Measurements from ENCODE around the gene RGS5.

RGS5 gene

GRCh38 chr1:163106364-163106987 is 96.2 kb downstream of the RGS5 start:
- CTCF ChIA-PET: no interaction called here
- TF ChIP-seq ARNT (IDR thresholded peaks at IDR 0.05) (no peak), FOXM1 (IDR thresholded peaks at IDR 0.05; ENCODE audit: borderline replicate concordance) (no peak), BHLHE40 (IDR thresholded peaks at IDR 0.05; ENCODE audit: borderline replicate concordance) (no peak), CTBP1 (IDR thresholded peaks at IDR 0.05; ENCODE audit: borderline replicate concordance) (no peak), LEF1 (IDR thresholded peaks at IDR 0.05; ENCODE audit: borderline replicate concordance) (no peak), NFRKB (IDR thresholded peaks at IDR 0.05) (no peak), HDGF (IDR thresholded peaks at IDR 0.05; ENCODE audit: borderline replicate concordance) (no peak), FOXA1 (IDR thresholded peaks at IDR 0.05) (no peak), FOXK2 (IDR thresholded peaks at IDR 0.05) (no peak)
- TF ChIP-seq, protein P1, sequence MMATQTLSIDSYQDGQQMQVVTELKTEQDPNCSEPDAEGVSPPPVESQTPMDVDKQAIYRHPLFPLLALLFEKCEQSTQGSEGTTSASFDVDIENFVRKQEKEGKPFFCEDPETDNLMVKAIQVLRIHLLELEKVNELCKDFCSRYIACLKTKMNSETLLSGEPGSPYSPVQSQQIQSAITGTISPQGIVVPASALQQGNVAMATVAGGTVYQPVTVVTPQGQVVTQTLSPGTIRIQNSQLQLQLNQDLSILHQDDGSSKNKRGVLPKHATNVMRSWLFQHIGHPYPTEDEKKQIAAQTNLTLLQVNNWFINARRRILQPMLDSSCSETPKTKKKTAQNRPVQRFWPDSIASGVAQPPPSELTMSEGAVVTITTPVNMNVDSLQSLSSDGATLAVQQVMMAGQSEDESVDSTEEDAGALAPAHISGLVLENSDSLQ (IDR thresholded peaks at IDR 0.05): no peak
- POLR2A ChIA-PET: no interaction called here
- no peak for DNase-seq (ENCODE audit: extremely low spot score)

- no peak for DNase-seq (ENCODE audit: extremely low spot score)
- CTCF ChIA-PET: no interaction called here
- TF ChIP-seq FOXM1 (IDR thresholded peaks at IDR 0.05; ENCODE audit: borderline replicate concordance): no peak
- TF ChIP-seq FOXK2 (IDR thresholded peaks at IDR 0.05): no peak
- TF ChIP-seq LEF1 (IDR thresholded peaks at IDR 0.05; ENCODE audit: borderline replicate concordance): no peak
- TF ChIP-seq FOXA1 (IDR thresholded peaks at IDR 0.05): no peak
- TF ChIP-seq NFRKB (IDR thresholded peaks at IDR 0.05): no peak
- no peak for TF ChIP-seq ARNT (IDR thresholded peaks at IDR 0.05)
- TF ChIP-seq CTBP1 (IDR thresholded peaks at IDR 0.05; ENCODE audit: borderline replicate concordance): no peak
- TF ChIP-seq BHLHE40 (IDR thresholded peaks at IDR 0.05; ENCODE audit: borderline replicate concordance): no peak
- TF ChIP-seq SUZ12 (IDR thresholded peaks at IDR 0.05): no peak
- no peak for TF ChIP-seq ELF4 (IDR thresholded peaks at IDR 0.05)
- no peak for TF ChIP-seq TARDBP (IDR thresholded peaks at IDR 0.05)
- no peak for TF ChIP-seq HDGF (IDR thresholded peaks at IDR 0.05; ENCODE audit: borderline replicate concordance)
- TF ChIP-seq ZNF384 (IDR thresholded peaks at IDR 0.05): no peak
- no peak for TF ChIP-seq SP1 (IDR thresholded peaks at IDR 0.05)
- TF ChIP-seq L3MBTL2 (conservative IDR thresholded peaks at IDR 0.05): no peak
- TF ChIP-seq, protein P1 (IDR thresholded peaks at IDR 0.05): no peak
- POLR2A ChIA-PET: no interaction called here
Measured at GRCh38 chr1:163104385-163105099, 98.2 kb downstream of the RGS5 start.

- DNase-seq (ENCODE audit: extremely low spot score): no peak
- no peak for TF ChIP-seq FOXA1 (IDR thresholded peaks at IDR 0.05)
- ChIA-PET POLR2A (no interaction called here), CTCF (no interaction called here)
Measured at GRCh38 chr1:163102590-163102989, 100.1 kb downstream of the RGS5 start.

DNA sequence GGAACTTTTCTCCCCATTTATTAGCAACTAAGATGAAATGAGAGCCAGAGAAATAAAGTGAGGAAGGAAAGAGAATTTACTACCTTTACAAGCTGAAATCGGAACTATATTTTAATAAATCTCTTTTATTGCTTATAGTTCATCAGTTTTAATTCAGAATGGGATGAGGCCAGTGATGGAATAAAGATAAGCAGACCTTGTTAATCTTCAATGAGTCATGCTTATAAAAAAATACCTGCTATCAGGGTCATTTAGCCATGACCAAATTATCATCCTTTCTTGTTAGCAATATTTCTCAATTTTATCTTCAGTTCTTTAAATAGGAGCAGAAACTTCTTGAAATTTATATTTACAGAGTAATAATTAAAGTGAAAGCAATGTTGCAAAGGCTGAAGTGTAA is 107.5 kb downstream of the RGS5 start:
- DNase-seq (ENCODE audit: extremely low spot score): no peak
- TF ChIP-seq CTBP1 (IDR thresholded peaks at IDR 0.05; ENCODE audit: borderline replicate concordance) (no peak), LEF1 (IDR thresholded peaks at IDR 0.05; ENCODE audit: borderline replicate concordance) (no peak), FOXM1 (IDR thresholded peaks at IDR 0.05; ENCODE audit: borderline replicate concordance) (no peak), HDGF (IDR thresholded peaks at IDR 0.05; ENCODE audit: borderline replicate concordance) (no peak), SP1 (IDR thresholded peaks at IDR 0.05) (no peak), FOXK2 (IDR thresholded peaks at IDR 0.05) (no peak), BHLHE40 (IDR thresholded peaks at IDR 0.05; ENCODE audit: borderline replicate concordance) (no peak), NFRKB (IDR thresholded peaks at IDR 0.05) (no peak), ZNF384 (IDR thresholded peaks at IDR 0.05) (no peak), L3MBTL2 (conservative IDR thresholded peaks at IDR 0.05) (no peak), ARNT (IDR thresholded peaks at IDR 0.05) (no peak), ELF4 (IDR thresholded peaks at IDR 0.05) (no peak), TARDBP (IDR thresholded peaks at IDR 0.05) (no peak), FOXA1 (IDR thresholded peaks at IDR 0.05) (no peak), SUZ12 (IDR thresholded peaks at IDR 0.05) (no peak)
- TF ChIP-seq, protein P1 (IDR thresholded peaks at IDR 0.05): no peak
- ChIA-PET POLR2A (no interaction called here), CTCF (no interaction called here)

DNA sequence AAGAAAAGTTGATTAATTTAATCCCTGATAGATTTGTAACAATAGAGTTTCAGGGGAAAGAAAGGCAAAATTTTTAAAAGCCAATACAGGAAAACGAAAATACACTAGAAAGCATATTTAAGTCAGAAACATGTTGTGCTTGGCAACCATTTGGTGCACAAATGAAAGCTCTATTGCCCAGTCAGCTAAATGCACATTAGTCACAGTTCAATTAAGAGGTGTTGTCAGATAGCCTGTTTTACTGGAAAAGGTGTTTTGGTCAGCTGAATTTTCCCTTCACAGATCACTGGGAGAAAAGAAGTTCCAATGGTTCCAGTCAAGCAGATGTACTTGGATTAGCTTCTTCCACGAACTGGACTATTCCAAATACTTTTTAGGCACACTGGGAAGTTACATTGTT is 108.1 kb downstream of the RGS5 start:
- no peak for TF ChIP-seq LEF1 (IDR thresholded peaks at IDR 0.05; ENCODE audit: borderline replicate concordance)
- TF ChIP-seq ZNF384 (IDR thresholded peaks at IDR 0.05): no peak
- no peak for TF ChIP-seq SUZ12 (IDR thresholded peaks at IDR 0.05)
- TF ChIP-seq ARNT (IDR thresholded peaks at IDR 0.05): no peak
- no peak for TF ChIP-seq HDGF (IDR thresholded peaks at IDR 0.05; ENCODE audit: borderline replicate concordance)
- TF ChIP-seq TARDBP (IDR thresholded peaks at IDR 0.05): no peak
- no peak for TF ChIP-seq BHLHE40 (IDR thresholded peaks at IDR 0.05; ENCODE audit: borderline replicate concordance)
- TF ChIP-seq FOXM1 (IDR thresholded peaks at IDR 0.05; ENCODE audit: borderline replicate concordance): no peak
- DNase-seq (ENCODE audit: extremely low spot score): no peak
- CTCF ChIA-PET: no interaction called here
- POLR2A ChIA-PET: no interaction called here

GRCh38 chr1:163094182-163094581 is 108.5 kb downstream of the RGS5 start:
- CTCF ChIA-PET: no interaction called here

More at GRCh38 chr1:163094182-163094581, 108.5 kb downstream of the RGS5 start:
- TF ChIP-seq TARDBP (IDR thresholded peaks at IDR 0.05): no peak
- TF ChIP-seq ARNT (IDR thresholded peaks at IDR 0.05): no peak
- no peak for TF ChIP-seq ELF4 (IDR thresholded peaks at IDR 0.05)
- TF ChIP-seq SP1 (IDR thresholded peaks at IDR 0.05): no peak
- no peak for TF ChIP-seq HDGF (IDR thresholded peaks at IDR 0.05; ENCODE audit: borderline replicate concordance)
- no peak for TF ChIP-seq SUZ12 (IDR thresholded peaks at IDR 0.05)
- TF ChIP-seq L3MBTL2 (conservative IDR thresholded peaks at IDR 0.05): no peak
- TF ChIP-seq CTBP1 (IDR thresholded peaks at IDR 0.05; ENCODE audit: borderline replicate concordance): no peak
- no peak for TF ChIP-seq FOXM1 (IDR thresholded peaks at IDR 0.05; ENCODE audit: borderline replicate concordance)
- no peak for TF ChIP-seq FOXK2 (IDR thresholded peaks at IDR 0.05)
- TF ChIP-seq, protein P1 (IDR thresholded peaks at IDR 0.05): no peak
- TF ChIP-seq ZNF384 (IDR thresholded peaks at IDR 0.05): no peak
- TF ChIP-seq NFRKB (IDR thresholded peaks at IDR 0.05): no peak
- no peak for TF ChIP-seq FOXA1 (IDR thresholded peaks at IDR 0.05)
- no peak for TF ChIP-seq LEF1 (IDR thresholded peaks at IDR 0.05; ENCODE audit: borderline replicate concordance)
- no peak for TF ChIP-seq BHLHE40 (IDR thresholded peaks at IDR 0.05; ENCODE audit: borderline replicate concordance)
- POLR2A ChIA-PET: no interaction called here
- DNase-seq (ENCODE audit: extremely low spot score): no peak

All from HEK293T (cell line).